ENCODE measurements around the gene CEBPA.

DNA sequence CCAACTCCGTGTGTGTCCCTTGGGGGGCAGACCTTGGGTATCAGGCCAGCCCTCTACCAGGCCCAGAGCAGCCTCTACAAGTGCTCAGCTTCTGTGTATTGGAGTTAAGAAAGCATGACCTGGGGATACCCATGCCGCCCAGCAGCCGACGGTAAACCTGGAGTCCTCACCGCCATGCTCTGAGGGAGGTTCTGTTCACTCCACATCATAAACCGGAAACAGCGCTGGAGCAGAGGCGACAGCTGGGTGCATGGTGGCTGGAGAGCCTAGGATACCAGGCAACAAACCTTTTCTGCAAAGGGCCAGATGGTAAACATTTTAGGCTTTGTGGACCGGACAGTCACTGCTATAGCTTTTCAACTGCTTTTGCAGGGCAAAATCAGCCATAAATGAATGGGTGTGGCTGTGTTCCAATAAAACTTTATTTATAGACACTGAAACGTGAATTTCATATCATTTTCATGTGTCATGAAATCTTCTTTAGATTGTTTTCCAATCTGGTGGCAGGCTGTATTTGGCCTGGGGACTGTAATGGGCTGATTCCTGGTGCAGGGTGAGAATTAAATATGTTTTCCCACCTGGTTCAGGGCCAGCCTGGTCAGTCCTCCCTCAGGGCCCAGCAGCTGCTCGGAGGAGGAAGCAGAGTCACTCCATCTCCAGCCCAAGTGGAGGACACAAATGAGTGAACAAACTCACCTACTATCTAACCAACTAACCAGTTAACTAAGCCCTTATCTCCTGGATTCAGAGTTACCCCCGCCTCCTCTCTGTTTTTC is 30.9 kb downstream of the CEBPA start:
- TF ChIP-seq, protein P1, sequence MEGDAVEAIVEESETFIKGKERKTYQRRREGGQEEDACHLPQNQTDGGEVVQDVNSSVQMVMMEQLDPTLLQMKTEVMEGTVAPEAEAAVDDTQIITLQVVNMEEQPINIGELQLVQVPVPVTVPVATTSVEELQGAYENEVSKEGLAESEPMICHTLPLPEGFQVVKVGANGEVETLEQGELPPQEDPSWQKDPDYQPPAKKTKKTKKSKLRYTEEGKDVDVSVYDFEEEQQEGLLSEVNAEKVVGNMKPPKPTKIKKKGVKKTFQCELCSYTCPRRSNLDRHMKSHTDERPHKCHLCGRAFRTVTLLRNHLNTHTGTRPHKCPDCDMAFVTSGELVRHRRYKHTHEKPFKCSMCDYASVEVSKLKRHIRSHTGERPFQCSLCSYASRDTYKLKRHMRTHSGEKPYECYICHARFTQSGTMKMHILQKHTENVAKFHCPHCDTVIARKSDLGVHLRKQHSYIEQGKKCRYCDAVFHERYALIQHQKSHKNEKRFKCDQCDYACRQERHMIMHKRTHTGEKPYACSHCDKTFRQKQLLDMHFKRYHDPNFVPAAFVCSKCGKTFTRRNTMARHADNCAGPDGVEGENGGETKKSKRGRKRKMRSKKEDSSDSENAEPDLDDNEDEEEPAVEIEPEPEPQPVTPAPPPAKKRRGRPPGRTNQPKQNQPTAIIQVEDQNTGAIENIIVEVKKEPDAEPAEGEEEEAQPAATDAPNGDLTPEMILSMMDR (IDR thresholded peaks at IDR 0.05) = no peak
- TF ChIP-seq EP300 (IDR thresholded peaks at IDR 0.05) (no peak), POLR2A (IDR thresholded peaks at IDR 0.05) (no peak)
